Measurements from ENCODE around the gene HRG.

DNA sequence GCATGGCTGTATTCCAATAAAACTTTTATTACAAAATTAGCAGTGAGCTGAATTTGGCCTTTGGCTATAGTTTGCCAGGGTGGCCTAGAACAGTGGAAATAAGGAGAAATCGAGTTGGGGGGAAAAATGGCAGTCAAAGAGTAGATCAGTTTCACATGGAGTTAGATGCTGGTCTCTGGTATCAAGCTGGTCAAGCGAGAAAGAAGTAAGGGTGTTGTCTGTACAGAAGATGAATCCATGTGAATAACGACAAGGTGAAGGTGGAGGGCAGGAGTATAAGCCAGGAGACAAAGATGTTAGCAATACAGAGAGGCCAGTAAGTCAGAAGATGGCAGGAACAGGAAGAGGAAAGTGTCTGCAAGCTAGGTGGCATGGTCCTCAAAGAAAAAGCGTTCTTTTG, 41.2 kb upstream of the HRG start:
- TF ChIP-seq, protein P1, sequence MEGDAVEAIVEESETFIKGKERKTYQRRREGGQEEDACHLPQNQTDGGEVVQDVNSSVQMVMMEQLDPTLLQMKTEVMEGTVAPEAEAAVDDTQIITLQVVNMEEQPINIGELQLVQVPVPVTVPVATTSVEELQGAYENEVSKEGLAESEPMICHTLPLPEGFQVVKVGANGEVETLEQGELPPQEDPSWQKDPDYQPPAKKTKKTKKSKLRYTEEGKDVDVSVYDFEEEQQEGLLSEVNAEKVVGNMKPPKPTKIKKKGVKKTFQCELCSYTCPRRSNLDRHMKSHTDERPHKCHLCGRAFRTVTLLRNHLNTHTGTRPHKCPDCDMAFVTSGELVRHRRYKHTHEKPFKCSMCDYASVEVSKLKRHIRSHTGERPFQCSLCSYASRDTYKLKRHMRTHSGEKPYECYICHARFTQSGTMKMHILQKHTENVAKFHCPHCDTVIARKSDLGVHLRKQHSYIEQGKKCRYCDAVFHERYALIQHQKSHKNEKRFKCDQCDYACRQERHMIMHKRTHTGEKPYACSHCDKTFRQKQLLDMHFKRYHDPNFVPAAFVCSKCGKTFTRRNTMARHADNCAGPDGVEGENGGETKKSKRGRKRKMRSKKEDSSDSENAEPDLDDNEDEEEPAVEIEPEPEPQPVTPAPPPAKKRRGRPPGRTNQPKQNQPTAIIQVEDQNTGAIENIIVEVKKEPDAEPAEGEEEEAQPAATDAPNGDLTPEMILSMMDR (IDR thresholded peaks at IDR 0.05; ENCODE audit: insufficient read depth, low read depth, low read length) = no peak
- no peak for TF ChIP-seq EZH2 (IDR thresholded peaks at IDR 0.05; ENCODE audit: insufficient read depth, low read length)
